HCEC 1CT (cell line): Measurements from ENCODE around the gene FAIM2.
"Not testable (repeated sequence)": the region's sequence is repeated elsewhere in the genome, so short reads cannot be mapped to it uniquely, and the experiment has no call there.

ENCODE experiments used
- DNase-seq: peaks from one replicate; pipeline ENCODE4 v3.0.0-alpha.2; 2017

Gene FAIM2

DNA sequence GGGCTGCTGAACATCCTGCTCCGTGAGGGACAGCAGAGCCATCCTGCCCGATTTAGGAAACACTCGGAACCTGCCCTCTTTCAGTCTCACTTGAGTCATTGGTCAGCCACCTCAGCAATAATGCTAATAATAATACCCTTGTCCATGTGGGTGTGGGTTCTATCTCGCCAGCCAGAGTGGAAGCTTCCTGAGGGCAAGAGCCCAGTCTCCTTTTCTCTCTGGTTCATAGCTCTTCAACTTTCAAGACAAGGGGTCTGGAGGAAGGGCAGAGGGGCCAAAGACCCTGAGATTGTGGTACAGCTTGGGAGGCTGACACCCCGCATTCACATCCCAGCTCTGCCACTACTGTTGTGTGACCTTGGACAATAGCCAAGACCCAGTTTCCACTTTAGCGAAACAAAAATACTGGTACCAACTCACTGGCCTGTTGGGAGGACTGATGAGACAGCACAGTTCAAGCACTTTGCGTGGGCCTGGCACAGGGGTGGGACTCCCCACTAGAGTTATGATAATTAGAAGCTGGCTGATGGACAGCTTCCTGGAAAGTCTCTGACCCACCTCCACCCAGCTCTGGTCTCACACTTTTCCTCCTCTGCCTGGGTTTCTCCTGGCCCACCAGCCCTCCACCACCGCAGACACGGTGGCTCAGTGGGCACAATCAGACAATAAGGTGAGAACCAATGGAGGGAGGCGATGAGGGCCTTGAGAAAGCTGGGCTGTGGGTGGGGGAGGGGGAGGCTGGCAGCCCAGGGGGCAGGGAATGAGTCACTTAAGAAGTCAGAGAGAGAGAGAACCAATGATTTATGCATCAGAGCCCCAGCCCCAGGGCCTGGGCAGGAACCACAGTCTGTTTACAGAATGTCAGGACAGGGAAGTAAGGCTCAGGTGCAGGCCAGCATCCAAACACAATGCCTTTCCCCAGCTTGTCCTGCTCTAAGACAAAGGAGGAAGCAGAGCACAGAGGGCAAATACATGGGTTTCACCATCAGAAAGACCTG is 9.6 kb downstream of the FAIM2 start:
- DNase-seq = no peak

- DNase-seq = no peak
These were observed 10.9 kb downstream of the FAIM2 start for GRCh38 chr12:49892732-49893317.

GRCh38 chr12:49892084-49892731 is 11.5 kb downstream of the FAIM2 start:
- no peak for DNase-seq

- DNase-seq = no peak
These were observed 12.2 kb downstream of the FAIM2 start for GRCh38 chr12:49891476-49891875.

- no peak for DNase-seq
These were observed 12.7 kb downstream of the FAIM2 start for GRCh38 chr12:49891012-49891411.

GRCh38 chr12:49890096-49890461 is 13.6 kb downstream of the FAIM2 start:
- DNase-seq = no peak

DNA sequence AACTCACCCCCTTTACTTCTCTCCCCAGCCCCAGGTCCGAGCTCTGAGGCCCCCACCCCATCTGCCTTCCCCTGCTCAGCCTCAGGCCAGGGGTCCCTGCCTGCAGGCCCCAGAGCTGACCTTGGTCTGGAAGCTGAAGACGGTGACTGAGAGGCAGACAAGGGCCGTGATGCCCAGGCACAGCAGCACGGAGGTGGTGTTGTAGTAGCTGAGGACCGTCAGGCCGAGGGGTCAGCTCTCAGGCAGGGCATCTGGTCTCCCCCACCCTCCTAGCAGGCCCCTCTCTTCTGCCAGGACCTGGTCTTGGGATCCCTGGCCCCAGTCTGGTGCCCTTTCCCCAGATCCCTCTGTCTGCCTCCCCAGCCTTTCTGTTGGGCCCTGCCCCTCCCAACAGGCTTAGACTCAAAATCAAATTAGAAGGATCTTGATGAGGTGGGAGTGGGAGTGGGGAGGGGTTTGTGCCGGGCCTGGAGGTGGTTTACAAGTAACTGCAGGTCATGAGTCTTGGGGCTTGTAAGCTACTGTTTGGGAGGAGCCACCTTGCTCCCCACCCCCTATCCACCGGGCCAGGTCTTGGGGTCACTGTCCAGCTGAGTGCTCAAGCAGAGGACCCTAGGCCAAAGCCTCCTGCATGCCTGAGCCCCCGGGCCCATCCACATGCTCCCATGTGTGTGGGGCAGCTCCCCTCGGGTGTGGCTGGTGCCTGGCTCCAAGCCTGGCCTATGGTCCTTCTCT is 14.2 kb downstream of the FAIM2 start:
- DNase-seq = no peak

GRCh38 chr12:49888461-49889151 is 15.1 kb downstream of the FAIM2 start:
- no peak for DNase-seq

DNA sequence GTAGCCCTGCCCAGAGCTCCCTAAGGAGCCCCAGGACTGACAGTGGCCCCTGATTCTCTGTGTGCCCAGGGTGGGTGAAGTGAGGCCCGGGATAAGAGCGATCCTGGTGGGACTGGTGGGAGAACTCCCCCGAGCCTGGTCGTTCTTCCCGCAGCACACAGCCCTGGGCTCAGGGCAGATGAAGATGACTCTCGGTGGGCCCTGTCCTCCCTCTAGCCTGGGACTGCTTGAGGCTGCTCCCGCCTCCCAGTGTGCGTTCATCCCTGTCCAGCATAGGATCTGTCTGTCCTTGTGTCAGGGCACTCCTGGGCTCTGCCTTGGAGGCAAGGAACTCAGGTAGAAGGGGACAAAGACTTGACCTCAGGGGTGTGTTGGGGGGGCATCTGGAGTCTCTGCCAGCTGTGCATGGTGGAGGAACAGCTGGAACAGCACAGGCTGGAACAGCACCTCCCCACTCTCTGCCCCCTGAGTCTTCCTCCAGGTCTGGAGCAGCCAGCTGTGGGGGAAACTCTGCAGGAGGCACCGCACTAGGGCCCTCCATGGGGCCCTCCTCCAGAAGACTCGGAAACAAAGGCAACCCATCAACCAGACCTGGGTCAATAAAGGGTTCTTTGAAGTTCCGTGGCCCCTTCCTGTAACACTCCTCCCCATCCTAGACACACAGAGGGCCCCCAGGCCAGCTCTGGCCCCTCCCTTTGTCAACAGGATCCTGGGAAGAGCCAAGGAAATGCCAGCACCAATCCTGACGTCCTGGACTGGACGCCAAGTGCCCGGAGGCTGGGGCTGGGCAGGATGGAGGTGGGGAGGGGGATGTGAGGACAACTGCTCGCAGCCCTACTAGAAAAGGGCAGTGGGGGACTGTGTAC is 15.9 kb downstream of the FAIM2 start:
- no peak for DNase-seq

GRCh38 chr12:49887091-49887490 is 16.6 kb downstream of the FAIM2 start:
- DNase-seq = no peak

GRCh38 chr12:49885663-49886461 is 17.8 kb downstream of the FAIM2 start:
- no peak for DNase-seq

DNA sequence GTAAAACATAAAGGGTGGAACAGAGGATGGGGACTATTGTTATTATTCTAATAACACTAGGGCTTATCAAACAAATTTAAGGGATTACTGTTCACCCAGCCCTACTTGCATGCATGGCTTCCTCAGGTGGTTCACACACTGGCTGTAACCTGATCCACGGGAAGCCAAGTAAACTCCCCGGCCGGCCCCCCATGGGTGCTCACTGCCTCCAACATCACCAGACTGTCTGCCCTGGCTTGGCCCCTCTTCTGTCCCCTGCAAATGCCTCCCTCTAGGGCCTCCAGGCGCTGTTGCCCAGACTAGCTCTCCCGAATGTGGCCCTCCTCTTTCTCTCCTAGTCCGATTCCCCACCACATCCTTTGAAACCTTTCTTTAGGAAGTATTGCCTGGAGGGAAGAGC is 18.6 kb downstream of the FAIM2 start:
- DNase-seq = no peak

DNA sequence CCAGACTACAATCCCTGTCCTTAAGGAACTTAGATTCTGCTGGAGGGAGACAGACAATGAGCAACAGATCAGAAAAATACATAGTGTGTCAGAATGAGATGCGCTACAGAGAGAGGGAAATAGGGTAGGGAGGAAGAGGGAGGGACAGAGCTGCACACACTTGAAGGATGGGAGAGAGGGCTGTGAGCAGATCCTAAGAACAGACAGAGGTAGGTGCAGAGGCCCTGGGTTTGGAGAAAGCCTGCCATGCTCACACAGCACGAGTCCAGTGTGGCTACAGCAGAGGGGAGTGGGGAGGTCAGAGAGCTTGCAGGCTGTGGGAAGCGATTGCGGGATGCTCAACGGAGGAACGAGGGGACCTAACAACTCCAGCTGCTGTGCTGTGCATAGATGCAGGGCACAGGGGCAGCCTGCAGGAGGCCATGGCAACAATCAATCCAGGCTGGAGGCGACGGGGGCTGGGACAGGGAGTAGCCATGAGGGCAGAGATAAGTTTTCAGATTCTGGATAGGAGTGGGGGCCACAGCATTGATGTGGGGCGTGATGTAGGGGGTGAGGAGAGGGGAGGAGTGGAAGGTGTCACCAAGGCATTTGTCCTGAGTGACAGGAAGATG is 20.7 kb downstream of the FAIM2 start:
- no peak for DNase-seq

GRCh38 chr12:49882248-49882850 is 21.4 kb downstream of the FAIM2 start:
- no peak for DNase-seq

DNA sequence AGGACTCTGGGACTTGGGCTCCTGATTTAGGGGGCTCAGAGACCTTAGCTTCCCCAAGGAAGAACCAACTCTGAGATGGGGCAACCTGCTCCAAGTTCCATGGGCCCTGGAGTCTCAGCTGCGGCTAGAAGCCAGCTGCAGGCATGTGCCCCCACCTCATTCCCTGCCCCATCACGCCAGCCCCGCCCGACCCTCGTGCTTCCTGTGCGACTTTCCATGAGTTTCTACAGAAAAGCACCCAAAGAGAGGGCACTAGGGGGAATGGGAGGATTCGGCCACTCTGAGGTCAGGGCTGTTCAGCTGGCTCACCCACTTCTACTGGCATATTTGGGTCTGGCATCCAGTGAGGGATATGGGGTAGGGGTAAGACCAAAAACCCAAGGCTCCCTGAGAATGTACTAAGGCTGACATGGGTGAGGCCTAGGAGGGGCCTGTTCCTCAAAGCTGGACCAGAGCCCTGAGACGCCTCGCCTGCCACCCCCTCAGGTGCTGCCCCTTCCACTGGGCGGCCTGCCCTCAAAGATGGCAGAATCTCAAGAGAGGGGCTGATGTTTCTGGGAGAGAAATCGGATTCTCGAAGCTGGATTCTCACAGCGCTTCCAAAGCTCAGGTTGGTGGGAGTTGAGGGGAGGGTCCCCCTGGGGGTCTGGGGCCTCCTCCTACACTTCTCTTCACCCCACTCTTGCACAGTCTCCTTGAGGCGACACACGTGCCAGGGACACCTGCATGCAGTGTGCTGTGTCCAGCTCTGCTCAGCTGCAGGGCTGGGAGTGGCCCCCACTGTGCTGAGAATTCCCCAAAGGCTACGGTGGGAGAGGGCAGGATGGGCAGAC is 22.1 kb downstream of the FAIM2 start:
- DNase-seq = no peak

GRCh38 chr12:49880756-49881414 is 22.8 kb downstream of the FAIM2 start:
- no peak for DNase-seq

DNA sequence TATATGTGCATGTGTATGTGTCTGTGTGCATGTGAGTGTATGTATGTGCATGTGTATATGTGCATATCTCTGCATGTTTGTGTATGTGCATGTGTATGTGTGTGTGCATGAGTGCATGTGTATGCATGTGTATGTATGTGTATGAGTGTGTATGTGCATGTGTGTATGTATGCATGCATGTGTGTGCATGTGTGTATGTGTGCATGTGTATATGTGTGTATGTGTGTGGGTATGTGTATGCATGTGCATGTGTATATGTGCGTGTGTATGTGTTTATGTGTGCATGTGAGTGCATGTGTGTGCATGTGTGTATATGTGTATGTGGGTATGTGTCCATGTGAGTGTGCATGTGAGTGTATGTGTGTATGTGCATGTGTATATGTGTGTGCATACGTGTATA is 24.6 kb downstream of the FAIM2 start:
- not testable (repeated sequence) for DNase-seq

DNA sequence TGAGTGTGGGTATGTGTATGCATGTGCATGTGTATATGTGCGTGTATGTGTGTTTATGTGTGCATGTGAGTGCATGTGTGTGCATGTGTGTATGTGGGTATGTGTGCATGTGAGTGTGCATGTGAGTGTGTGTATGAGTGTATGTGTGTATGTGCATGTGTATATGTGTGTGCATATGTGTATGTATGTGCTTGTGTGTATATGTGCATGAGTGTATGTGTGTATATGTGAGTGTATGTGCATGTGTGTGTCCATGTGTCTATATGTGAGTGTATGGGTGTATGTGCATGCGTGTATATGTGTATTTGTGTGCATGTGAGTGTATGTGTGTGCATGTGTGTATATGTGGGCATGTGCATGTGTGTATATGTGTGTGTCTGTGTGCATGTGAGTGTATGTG is 25.7 kb downstream of the FAIM2 start:
- no peak for DNase-seq
